ENCODE data around the gene TMEM106C.
"Not testable (repeated sequence)": the region's sequence is repeated elsewhere in the genome, so short reads cannot be mapped to it uniquely, and the experiment has no call there.

Gene TMEM106C

GRCh38 chr12:47949441-47950341, 13.7 kb upstream of the TMEM106C start:
- no peak for DNase-seq (ENCODE audit: low read depth)

- DNase-seq (ENCODE audit: low read depth), result no peak
Observed at GRCh38 chr12:47950856-47951468, 12.4 kb upstream of the TMEM106C start.

GRCh38 chr12:47954058-47954457, 9.3 kb upstream of the TMEM106C start:
- no peak for DNase-seq (ENCODE audit: low read depth)

- no peak for DNase-seq (ENCODE audit: low read depth)
Observed at GRCh38 chr12:47954467-47955045, 8.8 kb upstream of the TMEM106C start.

GRCh38 chr12:47955059-47955458, 8.3 kb upstream of the TMEM106C start:
- DNase-seq (ENCODE audit: low read depth), result no peak

GRCh38 chr12:47957671-47958070, 5.7 kb upstream of the TMEM106C start:
- not testable (repeated sequence) for DNase-seq (ENCODE audit: low read depth)

- no peak for DNase-seq (ENCODE audit: low read depth)
Observed at GRCh38 chr12:47962198-47962597, 1.2 kb upstream of the TMEM106C start.

GRCh38 chr12:47964106-47964728, 821 bp downstream of the TMEM106C start:
- DNase-seq (ENCODE audit: low read depth), result no peak

GRCh38 chr12:47965581-47965980, 2.2 kb downstream of the TMEM106C start:
- DNase-seq (ENCODE audit: low read depth), result no peak

- no peak for DNase-seq (ENCODE audit: low read depth)
Observed at GRCh38 chr12:47967461-47968321, 4.3 kb downstream of the TMEM106C start.

GRCh38 chr12:47969845-47970244, 6.4 kb downstream of the TMEM106C start:
- no peak for DNase-seq (ENCODE audit: low read depth)

- no peak for DNase-seq (ENCODE audit: low read depth)
Observed at GRCh38 chr12:47970843-47971242, 7.4 kb downstream of the TMEM106C start.

- no peak for DNase-seq (ENCODE audit: low read depth)
Observed at GRCh38 chr12:47972895-47973294, 9.5 kb downstream of the TMEM106C start.

- DNase-seq (ENCODE audit: low read depth), result no peak
Observed at GRCh38 chr12:47973870-47974269, 10.5 kb downstream of the TMEM106C start.

GRCh38 chr12:47975036-47975620, 11.7 kb downstream of the TMEM106C start:
- DNase-seq (ENCODE audit: low read depth), result no peak

GRCh38 chr12:47975816-47976215, 12.4 kb downstream of the TMEM106C start:
- no peak for DNase-seq (ENCODE audit: low read depth)

GRCh38 chr12:47977046-47977771, 13.8 kb downstream of the TMEM106C start:
- no peak for DNase-seq (ENCODE audit: low read depth)

- DNase-seq (ENCODE audit: low read depth), result no peak
Observed at GRCh38 chr12:47977772-47978597, 14.6 kb downstream of the TMEM106C start.

GRCh38 chr12:47978598-47978873, 15.1 kb downstream of the TMEM106C start:
- no peak for DNase-seq (ENCODE audit: low read depth)

- no peak for DNase-seq (ENCODE audit: low read depth)
Observed at GRCh38 chr12:47979166-47979565, 15.8 kb downstream of the TMEM106C start.

All from stimulated activated CD8-positive, alpha-beta memory T cell treated with anti-CD3 and anti-CD28 coated beads, Interleukin-15, amount 100 ng/mL, for 24 hours (primary cell).